Hematopoietic multipotent progenitor cell treated with erythropoietin and hydrocortisone succinate and interleukin-3 and kit ligand, for 6 days (in vitro differentiated cells): ENCODE data around the gene TMEM256.
A peak's percentile ranks its signal among the peaks of the same experiment; 100 is the strongest.

Source experiments
- DNase-seq: peaks from one replicate; pipeline ENCODE4 v3.0.0-alpha.2; 2015

Gene TMEM256

GRCh38 chr17:7403977-7404736, at the start of gene TMEM256:
Gene TMEM256 (minus strand): TSS chr17:7404097. CDS start chr17:7404084, 13 bp downstream.
- DNase-seq, result peak; percentile 100

- DNase-seq, result no peak
These were observed 44.6 kb upstream of the TMEM256 start for GRCh38 chr17:7448461-7448860.

GRCh38 chr17:7445619-7445968, 41.7 kb upstream of the TMEM256 start:
- DNase-seq, result peak; percentile 74

GRCh38 chr17:7444682-7445618, 41.1 kb upstream of the TMEM256 start, which contains the start of gene CHRNB1:
Gene CHRNB1 (plus strand): TSS chr17:7445061. CDS start chr17:7445128, 67 bp downstream.
- DNase-seq, result peak; percentile 57

GRCh38 chr17:7443499-7444485, 39.9 kb upstream of the TMEM256 start:
- no peak for DNase-seq

GRCh38 chr17:7442142-7442541, 38.2 kb upstream of the TMEM256 start:
- no peak for DNase-seq

GRCh38 chr17:7441266-7441665, 37.4 kb upstream of the TMEM256 start:
- DNase-seq, result no peak

- peak; percentile 51 for DNase-seq
These were observed 36.9 kb upstream of the TMEM256 start for GRCh38 chr17:7440834-7441195.

- DNase-seq, result peak; percentile 54
These were observed 36.4 kb upstream of the TMEM256 start for GRCh38 chr17:7440113-7440833.

- DNase-seq, result no peak
These were observed 35.7 kb upstream of the TMEM256 start, which contains the start of gene FGF11 for GRCh38 chr17:7439462-7440112. Gene FGF11 (plus strand): TSS chr17:7439512. CDS start chr17:7439621, 109 bp downstream.

- no peak for DNase-seq
These were observed 35.0 kb upstream of the TMEM256 start for GRCh38 chr17:7438656-7439460.

GRCh38 chr17:7437950-7438614, 34.2 kb upstream of the TMEM256 start:
- DNase-seq, result peak; percentile 62

GRCh38 chr17:7437369-7437863, 33.5 kb upstream of the TMEM256 start:
- DNase-seq, result no peak

GRCh38 chr17:7436556-7437368, 32.9 kb upstream of the TMEM256 start:
- DNase-seq, result peak; percentile 90

- DNase-seq, result peak; percentile 84
These were observed 32.0 kb upstream of the TMEM256 start for GRCh38 chr17:7435676-7436555.

- DNase-seq, result no peak
These were observed 28.4 kb upstream of the TMEM256 start for GRCh38 chr17:7432296-7432695.

GRCh38 chr17:7431231-7431630, 27.3 kb upstream of the TMEM256 start:
- DNase-seq, result no peak

GRCh38 chr17:7429722-7430121, 25.8 kb upstream of the TMEM256 start:
- no peak for DNase-seq
